ENCODE results near the gene MAP4.
A peak's percentile ranks its signal among the peaks of the same experiment; 100 is the strongest.

Gene MAP4

DNA sequence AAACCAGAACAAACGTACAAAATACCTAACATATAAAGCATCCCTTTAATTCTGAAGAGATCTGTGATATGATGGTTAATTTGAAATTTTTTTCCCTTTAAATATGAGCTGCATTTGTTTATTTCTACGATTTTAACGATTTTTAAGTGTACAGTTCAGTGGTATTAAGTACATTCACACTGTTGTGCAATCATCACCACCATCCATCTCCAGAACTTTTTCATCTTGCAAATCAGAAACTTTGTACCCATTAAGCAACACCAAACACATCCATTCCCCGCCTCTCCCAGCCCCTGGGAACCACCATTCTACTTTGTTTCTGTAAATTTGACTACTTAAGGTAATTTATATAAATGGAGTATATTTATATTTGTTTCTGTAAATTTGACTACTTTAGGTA, 51.5 kb downstream of the MAP4 start:
- DNase-seq = peak; percentile 1

DNA sequence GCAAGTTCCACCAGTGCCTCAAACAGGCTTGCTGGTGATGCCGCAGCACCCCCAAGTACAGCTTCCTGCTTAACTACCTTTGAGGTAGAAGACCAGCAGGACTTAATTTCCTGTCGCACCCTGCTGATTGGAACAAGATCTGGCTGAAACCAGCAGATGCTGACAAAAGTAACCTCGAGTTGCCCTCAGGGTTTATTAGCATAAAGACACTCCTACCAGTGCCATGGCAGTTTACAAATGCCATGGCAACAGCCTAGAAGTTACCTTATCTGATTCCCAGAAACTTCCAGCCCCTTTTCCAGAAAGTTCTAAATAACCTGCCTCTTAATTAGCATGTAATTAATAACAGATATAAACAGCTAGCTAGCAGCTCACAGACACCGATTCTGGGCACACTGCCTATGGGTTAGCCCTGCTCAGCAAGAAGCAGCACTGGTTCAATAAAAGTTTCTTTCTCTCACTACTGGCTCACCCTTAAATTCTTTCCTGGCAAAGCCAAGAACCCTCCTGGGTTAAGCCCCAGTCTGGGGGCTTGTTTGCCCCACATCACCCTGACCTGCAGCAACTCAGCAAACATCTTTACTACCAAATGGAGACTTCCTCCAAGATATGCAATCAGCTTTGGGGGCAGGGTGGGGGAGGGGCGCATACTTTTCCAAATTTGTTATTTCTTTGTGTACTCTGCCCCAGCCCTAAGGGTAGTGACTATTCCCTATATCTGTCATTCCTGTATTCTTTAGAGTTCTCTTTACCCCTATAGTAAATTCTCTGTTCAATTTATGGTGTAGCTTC, 54.2 kb downstream of the MAP4 start:
- DNase-seq = no peak

DNA sequence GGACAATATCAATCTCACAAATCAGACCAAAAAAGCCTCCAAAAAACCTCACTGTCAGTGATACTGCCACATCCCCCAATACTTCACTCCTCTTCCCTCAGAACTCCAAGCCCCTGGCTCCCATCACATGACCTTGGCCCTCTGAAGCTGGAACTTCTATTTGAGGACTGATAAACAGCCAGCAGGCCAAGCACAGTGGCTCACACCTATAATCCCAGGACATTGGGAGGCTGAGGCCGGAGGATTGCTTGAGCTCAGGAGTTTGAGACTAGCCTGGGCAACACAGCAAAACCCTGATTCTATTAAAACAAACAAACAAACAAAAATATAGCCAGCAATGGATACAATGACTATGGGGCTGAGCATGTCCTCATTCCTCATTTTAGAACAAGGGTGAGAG, 55.2 kb downstream of the MAP4 start:
- DNase-seq = no peak

DNA sequence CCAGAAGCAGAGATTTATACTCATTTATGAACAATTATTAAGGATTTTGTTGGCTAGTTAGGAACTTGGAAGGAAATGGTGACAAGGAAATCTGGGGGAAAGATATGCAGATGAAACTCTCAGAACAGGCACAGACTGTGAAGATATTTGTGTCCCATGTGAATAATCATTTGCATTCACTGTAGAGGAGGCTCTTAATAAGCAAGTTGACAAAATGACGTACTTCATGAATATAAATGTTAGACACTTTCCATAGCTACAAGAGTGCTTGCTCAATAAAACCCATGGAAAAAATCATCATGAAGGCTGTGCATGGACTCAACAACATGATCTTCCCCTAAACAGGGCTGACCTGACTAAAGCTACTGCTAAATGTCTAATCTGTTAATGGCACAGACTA, 59.7 kb downstream of the MAP4 start:
- no peak for DNase-seq

DNA sequence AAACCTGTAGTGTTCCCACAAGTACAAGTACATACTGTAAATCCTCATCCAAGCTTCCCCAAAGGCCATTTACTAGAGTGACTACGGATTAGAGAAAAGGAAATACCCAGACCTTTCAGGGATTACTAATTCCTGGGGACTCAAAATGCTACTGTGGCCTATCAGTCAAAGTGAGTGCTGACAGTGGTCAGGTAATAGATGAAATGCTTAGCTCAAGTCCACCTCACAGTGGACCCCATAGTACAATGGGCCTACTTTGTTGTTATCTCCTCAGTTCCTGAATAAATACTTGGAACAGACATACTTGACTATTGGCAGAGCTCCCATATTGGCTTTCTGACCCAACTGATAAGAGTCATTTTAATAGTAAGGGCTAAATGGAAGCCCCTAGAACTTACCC, 61.6 kb downstream of the MAP4 start:
- DNase-seq = no peak

DNA sequence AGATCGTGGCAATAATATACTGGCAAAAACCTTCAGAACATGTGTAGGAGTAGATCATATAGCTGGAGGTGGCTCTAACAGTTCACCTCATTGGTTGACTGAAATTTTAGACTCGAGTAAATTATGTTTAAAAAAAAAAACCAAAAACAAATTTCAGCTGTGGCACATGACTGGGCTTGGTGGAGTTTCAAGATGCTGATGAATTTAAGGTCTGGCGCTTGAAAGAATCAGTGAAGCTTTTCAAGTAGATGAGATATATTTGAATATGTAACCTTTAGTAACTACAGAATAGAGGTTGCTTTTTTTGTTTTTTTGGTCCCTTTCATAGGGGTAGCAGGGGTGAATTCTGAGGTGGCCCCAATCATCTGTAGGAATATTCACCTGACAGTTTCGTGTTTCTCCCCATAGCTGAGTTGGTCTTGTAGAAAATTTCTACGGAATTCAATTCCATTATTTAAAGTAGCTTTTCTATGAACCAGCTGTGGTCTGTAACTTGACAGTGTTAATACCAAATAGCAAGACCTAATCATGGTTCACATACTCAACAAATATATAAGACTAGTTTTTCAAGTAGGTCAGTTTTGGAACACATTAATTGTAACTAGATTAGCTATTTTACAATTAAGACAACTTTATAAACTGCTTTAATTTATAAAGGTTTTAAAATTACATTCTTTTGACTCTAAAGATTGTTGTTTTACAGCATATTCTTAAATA, 65.6 kb downstream of the MAP4 start:
- DNase-seq = no peak

DNA sequence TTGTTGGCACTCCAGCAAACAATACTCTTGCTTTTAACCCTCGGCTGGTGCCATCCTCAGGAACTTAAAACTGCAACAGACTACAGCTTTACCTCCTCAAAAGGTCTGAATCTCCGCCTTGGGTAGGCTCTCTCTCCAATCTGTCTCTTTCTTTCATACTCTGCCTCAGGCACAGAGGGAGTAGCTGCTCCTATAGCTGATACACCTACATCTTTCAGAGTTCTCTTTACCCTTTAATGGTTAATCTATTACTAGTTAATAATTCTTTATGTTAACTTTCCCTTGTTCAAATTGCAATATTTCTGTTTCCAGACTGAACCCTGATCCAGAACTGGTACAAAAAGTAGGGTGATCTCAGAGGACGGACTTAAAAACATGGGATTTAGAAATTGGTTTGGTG, 66.2 kb downstream of the MAP4 start:
- DNase-seq = no peak

DNA sequence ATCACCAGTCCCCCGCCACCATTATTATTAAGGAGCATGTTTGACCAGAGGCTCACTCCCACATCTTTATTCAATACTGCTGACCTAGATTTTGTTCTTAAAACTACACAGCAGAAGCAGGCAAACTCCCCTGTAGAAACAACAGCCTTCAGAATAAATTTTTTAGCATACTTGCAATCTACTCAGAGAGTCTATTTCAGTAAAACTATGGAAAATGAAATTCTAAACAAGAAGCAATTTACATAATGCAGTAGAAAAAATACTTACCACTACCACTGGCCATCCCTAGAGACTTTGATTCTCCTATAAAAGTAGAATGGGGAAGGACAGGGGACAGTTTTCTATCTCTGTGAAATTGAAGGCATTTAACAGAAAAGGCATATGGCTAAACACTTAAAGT, 76.0 kb downstream of the MAP4 start:
- DNase-seq = no peak

DNA sequence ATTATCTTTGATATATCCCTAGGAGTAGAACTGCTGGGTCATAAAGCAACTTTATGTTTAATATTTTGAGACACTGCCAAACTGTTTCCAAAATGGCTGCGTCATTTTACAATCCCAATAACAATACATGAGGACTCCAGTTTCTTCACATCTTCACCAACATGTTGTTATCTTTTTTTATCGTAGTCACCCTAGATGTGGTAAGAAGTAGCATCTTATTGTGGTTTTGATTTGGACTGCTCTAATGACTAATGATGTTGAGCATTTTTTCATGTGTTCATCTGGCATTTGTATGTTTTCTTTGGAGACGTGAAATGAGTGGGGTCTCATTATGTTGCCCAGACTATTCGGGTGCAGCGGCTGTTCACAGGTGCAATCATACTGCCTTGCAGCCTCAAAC, 83.8 kb downstream of the MAP4 start:
- no peak for DNase-seq

DNA sequence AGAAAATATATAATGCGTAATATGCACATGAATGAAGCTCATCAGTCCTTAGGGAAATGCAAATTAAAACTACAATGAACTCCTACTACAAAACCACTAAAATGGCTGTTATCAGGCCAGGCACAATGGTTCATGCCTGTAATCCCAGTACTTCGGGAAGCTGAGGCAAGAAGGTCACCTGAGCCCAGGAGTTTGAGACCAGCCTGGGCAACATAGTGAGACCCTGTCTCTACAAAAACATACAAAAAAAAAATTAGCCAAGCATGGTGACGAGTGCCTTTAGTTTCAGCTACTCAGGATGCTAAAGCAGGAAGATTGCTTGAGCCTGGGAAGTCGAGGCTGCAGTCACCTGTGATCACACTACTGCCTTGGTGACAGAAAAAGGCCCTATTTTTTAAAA, 85.2 kb downstream of the MAP4 start:
- DNase-seq = no peak

DNA sequence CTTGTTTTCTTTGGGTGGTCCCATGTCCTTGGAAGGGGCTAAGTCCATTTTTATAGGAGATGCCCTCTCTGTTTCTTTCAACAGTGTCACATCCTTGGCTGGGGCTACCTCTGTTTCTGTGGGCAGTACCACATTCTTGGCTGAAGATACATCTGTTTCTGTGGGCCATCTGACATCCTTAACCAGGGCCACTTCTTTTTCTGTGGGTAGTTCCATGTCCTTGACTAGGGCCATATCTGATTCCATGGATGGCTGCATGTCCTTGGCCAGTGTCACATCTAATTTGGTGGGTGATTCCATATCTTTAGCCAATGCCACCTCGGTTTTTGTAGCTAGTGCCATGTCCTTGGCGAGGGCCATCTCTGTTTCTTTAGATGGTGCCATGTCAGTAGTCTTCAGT, 99.5 kb downstream of the MAP4 start:
- DNase-seq = no peak

DNA sequence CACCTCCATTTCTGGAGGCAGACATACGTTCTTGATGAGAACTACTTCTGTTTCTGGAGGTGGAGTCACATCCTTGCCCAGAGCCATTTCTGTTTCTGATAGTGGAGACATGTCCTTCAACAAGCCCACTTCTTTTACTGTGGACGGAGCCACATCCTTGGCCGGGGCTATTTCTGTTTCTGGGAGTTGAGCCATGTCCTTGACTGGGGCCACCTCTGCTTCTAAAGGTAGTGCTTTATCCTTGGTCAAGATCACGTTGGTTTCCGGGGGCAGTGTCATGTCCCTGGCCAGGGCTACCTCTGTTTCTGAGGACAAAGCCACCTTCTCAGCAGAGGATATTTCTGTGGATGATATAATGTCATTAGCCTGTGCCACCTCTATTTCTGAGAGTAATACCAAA, 100.0 kb downstream of the MAP4 start:
- no peak for DNase-seq

DNA sequence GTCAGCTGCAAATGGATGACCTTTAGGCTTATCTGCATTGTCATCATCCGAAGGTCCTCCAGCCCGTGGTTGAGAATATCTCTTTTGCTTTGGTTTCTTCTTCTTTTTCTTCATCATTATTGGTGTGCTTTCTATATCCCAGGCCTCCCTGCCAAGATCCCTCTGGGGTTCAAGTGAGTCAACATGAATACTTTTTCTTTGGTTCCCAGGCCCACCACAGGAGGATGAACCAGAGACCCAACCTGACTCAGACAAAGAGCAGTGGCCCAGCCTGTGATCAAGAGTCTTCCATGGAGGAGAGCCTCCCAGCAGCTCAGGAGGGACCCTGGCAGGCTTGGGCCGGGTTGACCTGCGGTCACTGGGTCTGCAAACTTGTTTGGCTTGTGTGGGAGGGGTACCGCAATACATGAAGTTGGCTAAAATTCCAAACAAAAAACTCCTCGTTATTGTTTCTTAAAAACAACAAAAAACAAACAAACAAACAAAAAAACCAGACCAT, 104.2 kb downstream of the MAP4 start:
- DNase-seq = no peak

DNA sequence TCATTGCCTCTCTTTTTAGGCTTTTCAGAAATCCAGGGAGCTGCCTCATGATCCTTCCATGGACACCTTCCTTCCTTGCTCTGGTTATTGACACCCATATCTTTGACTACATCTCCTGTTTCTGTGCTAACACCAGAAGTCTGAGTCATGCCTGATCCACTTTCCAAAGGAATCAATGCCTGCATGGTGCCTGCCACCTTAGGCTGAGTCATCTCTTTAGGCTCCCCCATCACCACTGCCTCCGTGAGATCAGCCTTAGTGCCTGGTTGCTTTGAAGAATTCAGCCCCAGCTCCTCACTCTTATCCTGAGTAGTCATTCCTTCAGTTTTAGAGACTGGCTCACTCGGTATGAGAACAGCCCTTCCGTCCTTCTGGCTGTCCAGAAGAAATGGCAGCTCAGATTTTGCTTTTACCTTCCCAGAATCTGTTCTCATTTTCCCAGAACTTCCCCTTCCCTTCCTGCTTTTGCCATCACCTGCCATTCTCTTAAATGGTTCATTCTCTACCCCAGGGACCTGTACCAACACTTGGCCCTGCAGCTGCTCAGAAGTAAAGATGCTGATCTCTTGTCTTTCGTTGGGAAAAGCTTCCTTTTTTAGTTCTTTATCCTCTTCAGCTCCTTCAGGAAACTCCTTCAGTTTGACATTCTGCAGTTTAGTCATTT, 105.3 kb downstream of the MAP4 start:
- no peak for DNase-seq

DNA sequence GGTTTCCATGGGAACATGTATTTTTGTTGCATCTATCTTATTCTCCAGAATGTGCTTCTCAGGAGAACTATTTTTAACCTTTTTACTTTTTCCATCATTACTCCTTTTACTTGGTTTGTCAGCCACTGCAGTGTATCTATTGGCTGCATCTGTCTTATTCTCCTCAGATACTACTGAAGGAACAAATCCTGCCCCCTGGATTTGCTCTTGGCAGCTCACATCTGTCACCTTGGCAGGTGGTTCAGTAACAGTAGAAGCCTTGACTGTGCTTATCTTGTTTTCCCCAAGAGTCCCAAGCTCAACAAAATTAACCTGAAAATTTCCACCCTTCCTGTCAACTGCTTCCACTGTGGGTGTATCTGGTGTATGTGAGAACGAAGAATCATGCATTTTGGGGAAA, 106.0 kb downstream of the MAP4 start:
- no peak for DNase-seq

DNA sequence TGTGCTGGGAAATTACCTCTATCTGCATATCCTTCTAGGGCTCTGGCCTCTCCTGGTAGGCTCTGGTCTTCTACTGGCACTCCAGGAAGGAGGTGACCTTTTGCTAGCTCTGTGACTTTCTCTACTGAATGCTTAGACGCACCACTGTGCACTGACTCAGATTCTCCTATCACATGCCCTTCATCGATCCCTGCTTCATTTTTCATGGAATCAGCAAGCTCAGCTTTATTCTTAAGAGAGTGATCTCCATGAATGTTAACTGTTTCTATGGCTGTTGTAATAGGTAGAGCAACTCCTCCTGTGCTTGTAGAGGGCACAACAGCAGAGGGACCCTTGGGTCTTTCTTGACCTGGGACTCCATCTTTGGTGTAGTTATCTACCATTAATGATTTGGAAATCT, 106.6 kb downstream of the MAP4 start:
- DNase-seq = no peak

DNA sequence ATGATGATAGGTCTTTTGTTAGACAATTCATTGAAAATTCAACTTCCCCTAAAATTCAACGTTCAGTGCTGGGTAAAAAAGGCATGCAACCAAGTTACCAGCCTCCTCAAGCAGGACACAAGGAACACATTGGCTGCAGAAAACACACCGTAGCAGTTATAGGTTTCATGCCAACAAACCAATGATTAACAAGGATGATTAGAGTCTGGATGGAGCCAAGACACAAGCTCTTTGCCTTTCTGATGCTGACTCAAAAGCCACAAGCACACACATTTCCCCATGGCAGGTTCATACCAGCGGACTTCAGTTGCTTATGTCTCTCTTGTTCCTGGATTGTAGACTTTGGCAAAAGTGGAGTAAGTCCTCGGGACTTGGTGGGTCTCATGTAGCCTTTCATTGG, 107.5 kb downstream of the MAP4 start:
- DNase-seq = no peak

DNA sequence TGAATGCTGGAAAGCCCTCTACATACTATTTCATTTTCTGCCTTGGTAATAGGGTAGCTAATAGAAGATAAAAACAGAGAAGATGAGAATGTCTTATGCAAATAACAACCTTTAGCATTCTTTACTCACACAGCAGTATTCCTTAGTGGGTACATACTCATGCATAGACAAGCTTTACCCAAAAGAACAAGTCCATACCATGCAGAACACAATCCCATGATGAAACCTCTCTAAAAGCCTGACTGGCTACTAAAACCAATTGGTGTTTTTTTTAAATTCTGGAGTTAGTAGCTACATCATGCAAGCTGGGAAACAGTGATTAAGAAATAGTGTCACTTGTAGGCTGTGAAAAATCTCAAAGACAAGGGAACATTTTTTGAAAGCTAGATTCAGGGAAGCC, 108.4 kb downstream of the MAP4 start:
- no peak for DNase-seq

DNA sequence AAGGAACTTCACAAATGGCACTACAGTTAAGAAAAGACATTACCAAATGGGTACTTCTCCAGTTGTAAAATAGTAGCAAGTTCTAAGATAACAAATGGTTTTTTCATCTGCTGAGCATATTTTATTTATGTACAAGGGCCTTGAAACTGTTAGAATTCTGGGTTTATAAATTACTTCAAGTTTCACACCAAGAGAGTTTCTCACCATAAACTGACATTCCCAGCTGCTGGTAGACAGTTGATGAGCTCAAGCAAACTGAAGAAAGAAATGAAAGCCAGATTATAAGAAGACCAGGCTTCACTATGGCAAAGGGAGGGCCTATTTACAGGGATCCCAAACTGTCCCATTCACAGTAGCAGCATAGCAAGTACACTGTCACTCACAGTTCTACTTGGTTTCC, 113.5 kb downstream of the MAP4 start:
- DNase-seq = peak; percentile 41

DNA sequence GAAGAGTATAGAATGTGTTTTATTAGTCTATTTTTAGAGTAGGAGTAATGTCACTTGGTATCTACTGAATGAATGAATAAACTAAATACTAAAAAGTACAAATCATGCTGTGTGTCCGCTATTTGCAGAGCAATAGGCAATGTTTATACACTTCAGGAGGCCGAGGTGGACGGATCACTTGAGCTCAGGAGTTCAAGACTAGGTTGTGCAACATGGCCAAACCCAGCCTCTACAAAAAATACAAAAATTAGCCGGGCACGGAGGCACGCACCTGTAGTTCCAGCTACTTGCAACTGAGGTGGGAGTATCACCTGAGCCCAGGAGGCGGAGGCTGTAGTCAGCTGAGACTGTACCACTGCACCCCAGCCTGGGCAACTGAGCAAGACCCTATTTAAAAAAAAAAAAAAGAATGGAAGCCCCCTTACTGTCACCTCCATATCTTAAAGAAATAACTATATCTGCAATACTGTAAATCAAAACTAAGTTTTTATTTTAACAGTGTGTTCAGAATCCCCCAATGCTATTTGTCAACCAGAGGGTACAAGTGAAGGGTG, 114.9 kb downstream of the MAP4 start:
- no peak for DNase-seq

DNA sequence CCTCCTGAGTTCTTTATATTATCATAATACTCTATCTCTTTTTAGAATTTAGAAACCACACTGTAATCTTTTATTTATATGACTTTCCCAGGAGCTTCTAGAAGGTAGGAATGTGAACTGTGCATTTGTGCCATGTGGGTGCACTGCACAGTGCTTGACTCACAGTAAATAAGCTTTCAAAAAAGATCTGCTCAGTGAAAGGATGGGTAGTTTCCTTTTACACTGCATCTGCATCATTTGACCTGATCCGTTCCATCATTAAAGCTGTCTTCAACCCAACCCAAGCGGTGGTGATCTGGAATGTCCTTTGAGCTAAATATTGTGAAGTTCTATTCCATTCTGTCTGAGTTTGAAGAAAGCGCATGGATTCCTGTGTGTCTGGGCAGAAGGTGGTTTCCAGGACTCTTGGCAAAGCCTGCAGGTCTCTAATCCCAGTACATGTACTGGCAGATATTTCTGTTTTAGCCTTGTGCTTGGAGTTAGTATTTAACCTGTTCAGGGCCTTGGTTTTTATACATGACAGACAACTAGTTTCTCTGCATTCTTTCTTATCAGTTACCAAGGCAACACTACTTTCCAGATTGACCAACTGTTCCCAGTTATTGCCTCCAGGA, 116.6 kb downstream of the MAP4 start:
- DNase-seq = no peak

DNA sequence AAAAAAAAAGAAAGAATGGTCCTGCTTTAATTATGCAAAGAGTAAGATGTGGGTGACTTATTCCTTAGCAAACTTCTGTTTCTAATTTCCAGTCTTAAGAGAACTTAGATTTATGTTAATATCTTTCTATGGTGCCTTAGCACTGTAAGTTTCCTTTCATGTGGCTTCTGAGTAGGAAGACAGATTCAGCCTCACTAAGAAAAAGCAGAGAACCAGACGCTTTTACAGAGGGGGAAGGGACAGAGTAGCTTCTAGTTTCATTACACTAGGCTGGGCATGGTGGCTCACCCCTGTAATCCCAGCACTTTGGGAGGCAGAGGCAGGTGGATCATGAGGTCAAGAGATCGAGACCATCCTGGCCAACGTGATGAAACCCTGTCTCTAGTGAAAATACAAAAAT, 118.3 kb downstream of the MAP4 start:
- DNase-seq = no peak

DNA sequence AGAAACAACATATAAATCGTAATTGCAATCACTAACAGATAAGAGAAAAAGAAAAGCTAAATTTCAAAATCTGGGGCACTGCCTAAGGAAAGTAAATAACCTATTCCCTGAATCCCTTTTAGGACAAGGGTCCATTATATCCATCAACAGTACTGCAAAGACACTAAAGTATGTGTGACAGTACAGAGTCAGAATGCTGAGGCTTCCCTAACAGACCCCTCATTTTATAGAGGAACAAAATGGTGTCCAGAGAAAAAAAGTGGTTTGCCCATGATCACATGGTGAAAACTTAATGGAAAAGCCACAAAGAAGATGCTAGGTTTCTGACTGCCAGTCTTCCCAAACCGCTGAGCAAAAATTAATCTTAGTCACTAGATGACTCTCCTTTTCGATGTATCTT, 119.5 kb downstream of the MAP4 start:
- no peak for DNase-seq
